ENCODE measurements around the gene TEX44. TPM values are rescaled to one million over a fixed set of nuclear protein-coding genes. Genes with fewer than 3 reads are reported as not detected.

The TEX44 gene
- total RNA-seq, 1 donor from 2014 or later, result not detected

- FAIRE-seq (no peak), DNase-seq (ENCODE audit: low read depth) (peak; percentile 64)
- TF ChIP-seq CTCF (IDR thresholded peaks at IDR 0.05; ENCODE audit: insufficient read depth, low read length, severe bottlenecking), result peak; percentile 35
- Histone ChIP-seq H3K27me3 (ENCODE audit: control insufficient read depth, insufficient read depth, low read length) (no peaks in the 10 kb centered on the region), H3K4me3 (ENCODE audit: low read depth, low read length) (peak overlapping the region; percentile 40), H3K36me3 (ENCODE audit: control insufficient read depth, insufficient read depth, low read length) (no peaks in the 10 kb centered on the region)
These were observed 21.2 kb downstream of the TEX44 start for GRCh38 chr2:231613663-231614558.

DNA sequence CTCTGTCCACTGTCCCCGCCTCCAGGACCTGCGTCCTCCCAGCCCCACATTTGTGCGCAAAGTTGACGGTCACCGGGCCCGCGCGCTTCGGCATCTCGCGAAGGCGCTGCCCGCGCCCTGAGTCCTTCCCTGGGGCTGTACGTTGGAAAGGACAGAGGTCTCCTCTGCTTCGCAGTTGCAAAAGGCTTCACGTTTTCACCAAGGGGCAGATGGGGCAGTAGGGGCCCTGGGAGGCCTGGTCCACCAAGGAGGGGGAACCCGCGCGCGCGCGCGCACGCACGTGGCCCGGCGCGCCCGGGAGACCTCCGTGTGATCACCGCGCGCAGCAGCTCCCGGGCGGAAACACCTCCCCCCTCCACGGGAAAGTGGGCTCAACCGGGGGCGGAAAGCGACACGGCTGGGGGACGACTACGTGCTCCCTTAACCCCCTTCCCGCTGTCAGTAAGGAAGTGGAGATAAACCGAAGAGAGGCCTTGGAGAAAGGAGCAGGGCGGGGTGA lies 21.9 kb downstream of the TEX44 start:
- no peaks in the 10 kb centered on the region for H3K27me3 ChIP-seq (ENCODE audit: control insufficient read depth, insufficient read depth, low read length)
- H3K4me3 ChIP-seq (ENCODE audit: low read depth, low read length), result peak overlapping the region; percentile 40
- H3K36me3 ChIP-seq (ENCODE audit: control insufficient read depth, insufficient read depth, low read length), result no peaks in the 10 kb centered on the region
- TF ChIP-seq CTCF (IDR thresholded peaks at IDR 0.05; ENCODE audit: insufficient read depth, low read length, severe bottlenecking), result no peak
- FAIRE-seq (no peak), DNase-seq (ENCODE audit: low read depth) (no peak)

- no peaks in the 10 kb centered on the region for H3K27me3 ChIP-seq (ENCODE audit: control insufficient read depth, insufficient read depth, low read length)
- H3K36me3 ChIP-seq (ENCODE audit: control insufficient read depth, insufficient read depth, low read length), result no peaks in the 10 kb centered on the region
- peak overlapping the region; percentile 40 for H3K4me3 ChIP-seq (ENCODE audit: low read depth, low read length)
- no peak for DNase-seq (ENCODE audit: low read depth)
- no peak for TF ChIP-seq CTCF (IDR thresholded peaks at IDR 0.05; ENCODE audit: insufficient read depth, low read length, severe bottlenecking)
- FAIRE-seq, result no peak
These were observed 22.5 kb downstream of the TEX44 start for GRCh38 chr2:231615058-231615671.

- no peak for TF ChIP-seq CTCF (IDR thresholded peaks at IDR 0.05; ENCODE audit: insufficient read depth, low read length, severe bottlenecking)
- H3K4me3 ChIP-seq (ENCODE audit: low read depth, low read length), result no peak overlapping the region
- DNase-seq (ENCODE audit: low read depth) (no peak), FAIRE-seq (no peak)
- H3K36me3 ChIP-seq (ENCODE audit: control insufficient read depth, insufficient read depth, low read length), result no peaks in the 10 kb centered on the region
- H3K27me3 ChIP-seq (ENCODE audit: control insufficient read depth, insufficient read depth, low read length), result no peaks in the 10 kb centered on the region
These were observed 23.6 kb downstream of the TEX44 start for GRCh38 chr2:231616296-231616695.

DNA sequence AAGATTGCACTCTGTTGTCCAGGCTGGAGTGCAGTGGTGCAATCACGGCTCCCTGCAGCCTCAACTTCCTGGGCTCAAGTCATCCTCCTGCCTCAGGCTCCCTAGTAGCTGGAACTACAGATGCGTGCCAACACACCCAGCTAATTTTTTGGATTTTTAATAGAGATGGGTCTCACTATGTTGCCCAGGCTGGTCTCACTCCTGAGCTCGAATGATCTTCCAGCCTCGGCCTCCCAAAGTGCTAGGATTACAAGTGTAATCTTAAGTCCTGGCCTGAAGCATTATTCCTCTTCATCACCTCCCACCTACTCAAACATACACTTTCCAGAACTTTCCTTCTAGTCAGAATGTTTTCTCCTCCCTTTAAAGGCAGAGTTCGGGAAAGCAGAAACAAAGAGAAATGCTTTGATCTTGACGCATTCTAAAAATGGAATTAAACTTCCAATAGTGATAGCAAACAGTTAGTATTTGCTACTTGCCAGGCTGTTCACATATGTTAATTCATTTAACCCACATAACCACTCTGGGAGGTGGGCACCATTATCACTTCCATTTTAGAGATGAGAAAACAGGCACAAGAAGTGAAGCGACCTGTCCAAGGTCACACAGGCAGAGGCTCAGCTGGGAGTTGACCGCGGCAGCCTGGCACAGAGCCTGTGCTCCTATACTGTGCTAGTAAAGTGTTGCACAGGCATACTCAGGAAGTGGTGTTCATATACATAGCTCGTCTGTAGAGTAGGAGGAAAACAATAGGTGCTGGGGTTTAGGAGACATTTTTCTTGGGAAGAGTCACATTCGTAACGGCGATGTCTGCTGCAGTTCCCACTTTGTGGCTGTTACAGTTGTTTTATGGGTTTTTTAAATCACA lies 24.6 kb downstream of the TEX44 start:
- no peak for TF ChIP-seq CTCF (IDR thresholded peaks at IDR 0.05; ENCODE audit: insufficient read depth, low read length, severe bottlenecking)
- FAIRE-seq (no peak), DNase-seq (ENCODE audit: low read depth) (peak; percentile 50)
- Histone ChIP-seq H3K36me3 (ENCODE audit: control insufficient read depth, insufficient read depth, low read length) (no peaks in the 10 kb centered on the region), H3K4me3 (ENCODE audit: low read depth, low read length) (no peak overlapping the region), H3K27me3 (ENCODE audit: control insufficient read depth, insufficient read depth, low read length) (no peaks in the 10 kb centered on the region)
